Right ventricle myocardium superior (tissue), 1 donor: ENCODE data around the gene ABCB1. TPM values are rescaled to one million over a fixed set of nuclear protein-coding genes. Genes with fewer than 3 reads are reported as not detected.
"Not testable (repeated sequence)": the region's sequence is repeated elsewhere in the genome, so short reads cannot be mapped to it uniquely, and the experiment has no call there.

Experiments used
- ATAC-seq: fragments of 200-7000 bp; cut with Tn5 transposase; one replicate; pipeline ENCODE4 v1.9.1; 2020; ENCODE audit warnings: mild to moderate bottlenecking; ENCODE audit not compliant: poor library complexity
- DNase-seq: peaks from one replicate; pipeline ENCODE4 v3.0.0-alpha.2; 2020
- intact Hi-C: fragments of 100-400 bp; cut with DNase I; formaldehyde crosslinking; loops from one replicate; pipeline ENCODE4 v1.11.2; 2022
- total RNA-seq: library from RNA; stranded (reverse); fragmentation: NEBNext Ultra II Directional; extraction: Animal tissue kit (Norgen Biotek cat#: 25700); gene quantifications from one replicate; pipeline ENCODE4 v1.2.1, GENCODE V29; 2021
- donor health status: DM: no; HTN: yes; CAD: no; lungs with severe emphysema.

Gene ABCB1
- total RNA-seq, 1 donor from 2014 or later, result 3.2 TPM

GRCh38 chr7:87589631-87590030 is 11.1 kb downstream of the ABCB1 start:
- no peak for DNase-seq
- ATAC-seq, result no peak
- intact Hi-C loops, result no loop called here

- no peak for ATAC-seq
- intact Hi-C loops, result no loop called here
- no peak for DNase-seq
Observed at GRCh38 chr7:87581723-87582122, 19.0 kb downstream of the ABCB1 start.

- intact Hi-C loops, result no loop called here
- DNase-seq (no peak), ATAC-seq (no peak)
Observed at GRCh38 chr7:87580636-87581035, 20.0 kb downstream of the ABCB1 start.

- ATAC-seq, result no peak
- intact Hi-C loops, result no loop called here
Observed at GRCh38 chr7:87575521-87575920, 25.2 kb downstream of the ABCB1 start.

GRCh38 chr7:87574630-87575029 is 26.1 kb downstream of the ABCB1 start:
- ATAC-seq, result no peak

More at GRCh38 chr7:87575521-87575920, 25.2 kb downstream of the ABCB1 start:
- no peak for DNase-seq

GRCh38 chr7:87572513-87572912 is 28.2 kb downstream of the ABCB1 start:
- intact Hi-C loops, DNase-seq, ATAC-seq: not testable (repeated sequence)

More at GRCh38 chr7:87574630-87575029, 26.1 kb downstream of the ABCB1 start:
- intact Hi-C loops, result no loop called here
- DNase-seq, result no peak

- intact Hi-C loops, result no loop called here
Observed at GRCh38 chr7:87570178-87570577, 30.5 kb downstream of the ABCB1 start.

GRCh38 chr7:87567052-87567451 is 33.6 kb downstream of the ABCB1 start:
- ATAC-seq (no peak), DNase-seq (no peak)
- intact Hi-C loops, result no loop called here

More at GRCh38 chr7:87570178-87570577, 30.5 kb downstream of the ABCB1 start:
- no peak for DNase-seq
- ATAC-seq, result no peak

GRCh38 chr7:87566311-87566900 is 34.3 kb downstream of the ABCB1 start:
- intact Hi-C loops, result no loop called here
- DNase-seq, result no peak
- no peak for ATAC-seq

- intact Hi-C loops, result no loop called here
- ATAC-seq (no peak), DNase-seq (no peak)
Observed at GRCh38 chr7:87565877-87566276, 34.8 kb downstream of the ABCB1 start.

GRCh38 chr7:87564296-87564963 is 36.3 kb downstream of the ABCB1 start:
- ATAC-seq (no peak), DNase-seq (no peak)
- intact Hi-C loops, result no loop called here

GRCh38 chr7:87561702-87562101 is 39.0 kb downstream of the ABCB1 start:
- ATAC-seq (no peak), DNase-seq (no peak)
- intact Hi-C loops, result no loop called here

- DNase-seq (no peak), ATAC-seq (no peak)
- intact Hi-C loops, result no loop called here
Observed at GRCh38 chr7:87561102-87561501, 39.6 kb downstream of the ABCB1 start.

GRCh38 chr7:87552351-87552900 is 48.3 kb downstream of the ABCB1 start:
- intact Hi-C loops, result no loop called here
- DNase-seq (no peak), ATAC-seq (no peak)

GRCh38 chr7:87548123-87548919 is 52.4 kb downstream of the ABCB1 start:
- intact Hi-C loops, result no loop called here
- DNase-seq (no peak), ATAC-seq (no peak)

- no peak for DNase-seq
- intact Hi-C loops, result no loop called here
- ATAC-seq, result no peak
Observed at GRCh38 chr7:87545760-87546159, 54.9 kb downstream of the ABCB1 start.

- ATAC-seq (no peak), DNase-seq (no peak)
- intact Hi-C loops, result no loop called here
Observed at GRCh38 chr7:87543623-87544022, 57.1 kb downstream of the ABCB1 start.

- no peak for ATAC-seq
- no peak for DNase-seq
- intact Hi-C loops, result no loop called here
Observed at GRCh38 chr7:87541648-87542047, 59.0 kb downstream of the ABCB1 start.

- DNase-seq, result no peak
- no peak for ATAC-seq
- intact Hi-C loops, result no loop called here
Observed at GRCh38 chr7:87538052-87538451, 62.6 kb downstream of the ABCB1 start.

- intact Hi-C loops, result no loop called here
- ATAC-seq, result no peak
- DNase-seq, result no peak
Observed at GRCh38 chr7:87534072-87534471, 66.6 kb downstream of the ABCB1 start.
